Measurements from ENCODE around the gene COG5.

The COG5 gene

DNA sequence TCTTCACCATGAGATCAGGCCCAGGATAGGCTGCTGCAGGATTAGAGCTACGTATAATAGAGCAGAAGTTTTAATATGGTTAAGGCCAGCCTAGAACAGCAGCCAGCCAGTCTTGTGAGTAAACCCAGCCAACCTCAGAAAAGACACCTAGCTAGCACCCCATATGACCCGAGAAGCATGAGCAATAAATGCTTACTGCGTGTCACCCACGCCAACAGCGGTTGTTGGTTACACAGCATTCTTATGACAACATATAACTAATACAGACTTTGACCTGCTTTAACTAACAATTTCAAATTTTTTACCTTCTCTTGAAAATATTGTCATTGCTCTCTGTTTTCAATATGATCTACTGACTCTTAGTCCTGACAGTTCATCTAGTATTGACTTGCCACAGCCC, 289.2 kb downstream of the COG5 start:
- Histone ChIP-seq H4K91ac (ENCODE audit: low read length) (no peak overlapping the region), H3K9me3 (ENCODE audit: control insufficient read depth, low read length) (no peaks in the 10 kb centered on the region), H3K27ac (ENCODE audit: low read length, poor library complexity, severe bottlenecking) (no peak overlapping the region), H3K4me2 (ENCODE audit: low read length, poor library complexity, severe bottlenecking) (no peak overlapping the region), H3K4me3 (ENCODE audit: insufficient read depth in 1 of 2, low read depth in 1 of 2, low read length in 2 of 2) (no peak overlapping the region), H3K18ac (ENCODE audit: low read depth in 1 of 2, low read length in 2 of 2) (no peak overlapping the region), H2AFZ (ENCODE audit: low read depth, low read length) (no peak overlapping the region), H3K27me3 (ENCODE audit: control insufficient read depth in 1 of 2, insufficient read depth in 1 of 2, low read length in 2 of 2) (no peaks in the 10 kb centered on the region), H4K8ac (ENCODE audit: low read length) (no peak overlapping the region), H3K36me3 (ENCODE audit: control insufficient read depth in 1 of 2, insufficient read depth in 2 of 2, low read depth in 1 of 2, low read length in 2 of 2) (peaks cover 0 to 3% of the 10 kb centered on the region in 2 experiments), H3K4me1 (ENCODE audit: control insufficient read depth, insufficient read depth, low read depth, low read length) (no peaks in the 10 kb centered on the region), H2BK12ac (ENCODE audit: low read length in 2 of 2) (no peak overlapping the region), H3K14ac (ENCODE audit: low read length in 2 of 2) (no peak overlapping the region), H2BK15ac (ENCODE audit: low read depth, poor library complexity, severe bottlenecking) (no peak overlapping the region), H3K9ac (ENCODE audit: low read length) (no peak overlapping the region), H2BK5ac (ENCODE audit: low read depth, low read length, poor library complexity, severe bottlenecking) (no peak overlapping the region), H2AK5ac (ENCODE audit: low read length, severe bottlenecking) (no peak overlapping the region), H2BK120ac (ENCODE audit: low read depth, low read length) (no peak overlapping the region), H3K4ac (ENCODE audit: low read depth in 1 of 2, low read length in 2 of 2) (no peak overlapping the region), H3K23ac (ENCODE audit: low read length in 2 of 2) (no peak overlapping the region), H3K79me1 (replicated peaks; ENCODE audit: low read length, poor library complexity, severe bottlenecking) (peaks cover 1% of the 10 kb centered on the region)
- DNase-seq: no peak
- 98% methylated on average over 5 of the region's 5 CpGs for WGBS

DNA sequence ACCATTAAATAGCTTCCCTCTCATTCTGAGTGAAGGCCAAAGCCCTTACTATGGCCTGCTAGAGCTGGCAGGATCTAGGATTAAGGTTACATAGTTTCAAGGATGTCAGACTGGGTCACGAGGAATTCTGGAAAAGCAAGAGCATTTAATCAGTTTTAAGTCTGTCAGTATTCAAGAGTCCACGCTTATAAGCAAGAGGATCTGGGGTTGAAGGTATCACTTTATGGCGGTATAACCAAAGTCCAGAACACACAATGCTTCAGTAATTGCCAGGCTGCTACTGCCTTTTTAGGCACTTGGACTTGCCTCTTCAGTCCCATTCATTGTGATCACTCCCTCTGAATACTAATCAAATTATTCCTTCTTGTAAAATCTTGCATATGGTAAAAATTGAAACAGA, 293.9 kb downstream of the COG5 start:
- Histone ChIP-seq H3K4me3 (ENCODE audit: insufficient read depth in 1 of 2, low read depth in 1 of 2, low read length in 2 of 2) (no peak overlapping the region), H3K79me1 (replicated peaks; ENCODE audit: low read length, poor library complexity, severe bottlenecking) (no peaks in the 10 kb centered on the region), H2BK120ac (ENCODE audit: low read depth, low read length) (no peak overlapping the region), H3K9ac (ENCODE audit: low read length) (no peak overlapping the region), H2BK12ac (ENCODE audit: low read length in 2 of 2) (no peak overlapping the region), H3K27me3 (ENCODE audit: control insufficient read depth in 1 of 2, insufficient read depth in 1 of 2, low read length in 2 of 2) (no peaks in the 10 kb centered on the region), H3K4me1 (ENCODE audit: control insufficient read depth, insufficient read depth, low read depth, low read length) (no peaks in the 10 kb centered on the region), H3K36me3 (ENCODE audit: control insufficient read depth in 1 of 2, insufficient read depth in 2 of 2, low read depth in 1 of 2, low read length in 2 of 2) (peaks cover 0 to 3% of the 10 kb centered on the region in 2 experiments), H2AFZ (ENCODE audit: low read depth, low read length) (no peak overlapping the region), H3K27ac (ENCODE audit: low read length, poor library complexity, severe bottlenecking) (no peak overlapping the region), H3K4me2 (ENCODE audit: low read length, poor library complexity, severe bottlenecking) (no peak overlapping the region), H3K4ac (ENCODE audit: low read depth in 1 of 2, low read length in 2 of 2) (no peak overlapping the region), H3K18ac (ENCODE audit: low read depth in 1 of 2, low read length in 2 of 2) (no peak overlapping the region), H4K91ac (ENCODE audit: low read length) (no peak overlapping the region), H4K8ac (ENCODE audit: low read length) (no peak overlapping the region), H2BK15ac (ENCODE audit: low read depth, poor library complexity, severe bottlenecking) (no peak overlapping the region), H2BK5ac (ENCODE audit: low read depth, low read length, poor library complexity, severe bottlenecking) (no peak overlapping the region), H3K9me3 (ENCODE audit: control insufficient read depth, low read length) (no peaks in the 10 kb centered on the region), H2AK5ac (ENCODE audit: low read length, severe bottlenecking) (no peak overlapping the region), H3K14ac (ENCODE audit: low read length in 2 of 2) (no peak overlapping the region), H3K23ac (ENCODE audit: low read length in 2 of 2) (no peak overlapping the region)
- 94% methylated on average over 3 of the region's 3 CpGs for WGBS
- DNase-seq: no peak

DNA sequence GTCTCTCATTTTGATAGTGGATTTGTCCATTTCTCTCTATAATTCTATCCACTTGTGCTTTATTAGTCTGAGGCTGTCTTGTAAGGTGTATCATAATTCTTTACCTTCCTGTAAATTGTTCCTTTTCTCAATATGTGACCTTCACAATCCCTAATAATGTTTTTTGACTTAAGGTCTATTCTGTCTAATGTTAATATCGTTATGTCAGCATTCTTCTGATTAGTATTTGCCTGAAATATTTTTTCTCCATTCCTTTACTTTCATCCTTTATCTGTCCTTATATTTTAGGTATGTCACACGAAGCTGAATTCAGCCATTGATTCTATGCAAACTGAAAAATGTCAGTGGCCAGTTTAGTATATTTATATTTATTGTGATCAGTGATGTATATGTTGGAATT, 295.1 kb downstream of the COG5 start:
- DNase-seq: no peak
- peaks cover 0 to 3% of the 10 kb centered on the region in 2 experiments for H3K36me3 ChIP-seq (ENCODE audit: control insufficient read depth in 1 of 2, insufficient read depth in 2 of 2, low read depth in 1 of 2, low read length in 2 of 2)
- H3K9ac ChIP-seq (ENCODE audit: low read length): no peak overlapping the region
- no peak overlapping the region for H2AK5ac ChIP-seq (ENCODE audit: low read length, severe bottlenecking)
- H2BK120ac ChIP-seq (ENCODE audit: low read depth, low read length): no peak overlapping the region
- no peaks in the 10 kb centered on the region for H3K9me3 ChIP-seq (ENCODE audit: control insufficient read depth, low read length)
- no peaks in the 10 kb centered on the region for H3K27me3 ChIP-seq (ENCODE audit: control insufficient read depth in 1 of 2, insufficient read depth in 1 of 2, low read length in 2 of 2)
- H3K14ac ChIP-seq (ENCODE audit: low read length in 2 of 2): no peak overlapping the region
- H3K79me1 ChIP-seq (replicated peaks; ENCODE audit: low read length, poor library complexity, severe bottlenecking): no peaks in the 10 kb centered on the region
- H3K4me2 ChIP-seq (ENCODE audit: low read length, poor library complexity, severe bottlenecking): no peak overlapping the region
- H4K8ac ChIP-seq (ENCODE audit: low read length): no peak overlapping the region
- H2BK5ac ChIP-seq (ENCODE audit: low read depth, low read length, poor library complexity, severe bottlenecking): no peak overlapping the region
- no peak overlapping the region for H2BK12ac ChIP-seq (ENCODE audit: low read length in 2 of 2)
- H3K18ac ChIP-seq (ENCODE audit: low read depth in 1 of 2, low read length in 2 of 2): no peak overlapping the region
- H3K4me1 ChIP-seq (ENCODE audit: control insufficient read depth, insufficient read depth, low read depth, low read length): no peaks in the 10 kb centered on the region
- no CpG with 5 or more reads among the region's 2 CpGs for WGBS
- H3K4ac ChIP-seq (ENCODE audit: low read depth in 1 of 2, low read length in 2 of 2): no peak overlapping the region
- no peak overlapping the region for H3K4me3 ChIP-seq (ENCODE audit: insufficient read depth in 1 of 2, low read depth in 1 of 2, low read length in 2 of 2)
- H2AFZ ChIP-seq (ENCODE audit: low read depth, low read length): no peak overlapping the region
- no peak overlapping the region for H2BK15ac ChIP-seq (ENCODE audit: low read depth, poor library complexity, severe bottlenecking)
- no peak overlapping the region for H3K27ac ChIP-seq (ENCODE audit: low read length, poor library complexity, severe bottlenecking)
- no peak overlapping the region for H4K91ac ChIP-seq (ENCODE audit: low read length)
- H3K23ac ChIP-seq (ENCODE audit: low read length in 2 of 2): no peak overlapping the region

DNA sequence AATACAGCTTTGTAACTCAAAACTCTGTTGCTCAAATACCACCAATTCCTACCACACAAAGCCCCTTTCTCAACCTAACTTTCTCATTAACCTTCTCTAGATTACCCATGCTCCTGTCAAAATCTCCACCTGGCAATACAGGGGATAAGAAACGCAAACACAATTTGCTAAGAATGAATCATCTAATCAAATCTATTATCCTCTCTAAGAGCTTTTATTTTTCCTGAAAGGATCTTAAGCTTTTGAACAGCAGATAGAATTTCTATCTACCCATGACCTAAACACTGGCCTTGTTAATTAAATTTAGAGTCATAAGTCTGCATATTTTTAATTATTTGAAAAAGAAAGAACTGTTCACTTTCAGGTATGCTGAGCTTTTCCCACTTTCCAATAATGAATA, 296.6 kb downstream of the COG5 start:
- no peaks in the 10 kb centered on the region for H3K79me1 ChIP-seq (replicated peaks; ENCODE audit: low read length, poor library complexity, severe bottlenecking)
- no peaks in the 10 kb centered on the region for H3K27me3 ChIP-seq (ENCODE audit: control insufficient read depth in 1 of 2, insufficient read depth in 1 of 2, low read length in 2 of 2)
- H3K23ac ChIP-seq (ENCODE audit: low read length in 2 of 2): no peak overlapping the region
- no peak overlapping the region for H2BK5ac ChIP-seq (ENCODE audit: low read depth, low read length, poor library complexity, severe bottlenecking)
- H3K14ac ChIP-seq (ENCODE audit: low read length in 2 of 2): no peak overlapping the region
- no peak overlapping the region for H3K9ac ChIP-seq (ENCODE audit: low read length)
- H2AK5ac ChIP-seq (ENCODE audit: low read length, severe bottlenecking): no peak overlapping the region
- peaks cover 3 to 5% of the 10 kb centered on the region in 2 experiments for H3K36me3 ChIP-seq (ENCODE audit: control insufficient read depth in 1 of 2, insufficient read depth in 2 of 2, low read depth in 1 of 2, low read length in 2 of 2)
- no peak overlapping the region for H4K91ac ChIP-seq (ENCODE audit: low read length)
- DNase-seq: no peak
- H2BK120ac ChIP-seq (ENCODE audit: low read depth, low read length): no peak overlapping the region
- no peak overlapping the region for H3K4ac ChIP-seq (ENCODE audit: low read depth in 1 of 2, low read length in 2 of 2)
- no peak overlapping the region for H2AFZ ChIP-seq (ENCODE audit: low read depth, low read length)
- no peak overlapping the region for H2BK12ac ChIP-seq (ENCODE audit: low read length in 2 of 2)
- no peak overlapping the region for H3K4me2 ChIP-seq (ENCODE audit: low read length, poor library complexity, severe bottlenecking)
- H3K18ac ChIP-seq (ENCODE audit: low read depth in 1 of 2, low read length in 2 of 2): no peak overlapping the region
- no peak overlapping the region for H3K27ac ChIP-seq (ENCODE audit: low read length, poor library complexity, severe bottlenecking)
- H3K9me3 ChIP-seq (ENCODE audit: control insufficient read depth, low read length): no peaks in the 10 kb centered on the region
- H3K4me1 ChIP-seq (ENCODE audit: control insufficient read depth, insufficient read depth, low read depth, low read length): no peaks in the 10 kb centered on the region
- H2BK15ac ChIP-seq (ENCODE audit: low read depth, poor library complexity, severe bottlenecking): no peak overlapping the region
- H3K4me3 ChIP-seq (ENCODE audit: insufficient read depth in 1 of 2, low read depth in 1 of 2, low read length in 2 of 2): no peak overlapping the region
- H4K8ac ChIP-seq (ENCODE audit: low read length): no peak overlapping the region
- 100% methylated on average over 1 of the region's 1 CpG for WGBS

Measured in mesenchymal stem cell (in vitro differentiated cells and primary cell).